ENCODE measurements around the gene FMOD.

DNA sequence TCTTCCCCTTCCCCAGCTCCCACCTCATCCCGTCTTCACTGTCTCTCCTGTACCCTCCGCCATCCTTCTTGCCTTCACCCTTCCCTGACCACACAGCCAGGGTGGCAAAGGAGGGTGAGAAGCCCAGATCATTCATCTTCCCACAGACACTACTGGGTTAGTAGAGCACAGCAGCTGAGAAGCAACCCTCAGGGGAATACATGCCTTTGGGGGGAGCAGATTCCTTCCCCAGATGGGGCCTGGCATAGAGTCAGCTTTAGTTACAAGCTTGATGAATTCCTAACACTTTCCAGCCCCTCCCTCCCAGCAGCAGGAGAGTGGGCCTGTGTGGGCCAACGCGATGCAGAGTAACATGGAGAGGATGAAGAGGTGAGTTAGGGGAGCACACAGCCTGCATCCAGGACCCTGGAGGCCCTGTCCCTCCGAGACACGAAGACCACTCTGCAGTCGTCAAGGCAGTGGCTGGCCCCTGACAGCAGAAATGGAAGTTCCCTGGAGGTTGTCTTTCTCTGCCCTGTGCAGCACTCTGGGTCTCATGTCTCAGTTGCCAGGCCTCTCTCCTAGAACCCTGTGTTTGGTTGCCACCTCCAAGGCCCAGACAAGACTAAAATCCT, 54.4 kb downstream of the FMOD start:
- TF ChIP-seq, protein P1, sequence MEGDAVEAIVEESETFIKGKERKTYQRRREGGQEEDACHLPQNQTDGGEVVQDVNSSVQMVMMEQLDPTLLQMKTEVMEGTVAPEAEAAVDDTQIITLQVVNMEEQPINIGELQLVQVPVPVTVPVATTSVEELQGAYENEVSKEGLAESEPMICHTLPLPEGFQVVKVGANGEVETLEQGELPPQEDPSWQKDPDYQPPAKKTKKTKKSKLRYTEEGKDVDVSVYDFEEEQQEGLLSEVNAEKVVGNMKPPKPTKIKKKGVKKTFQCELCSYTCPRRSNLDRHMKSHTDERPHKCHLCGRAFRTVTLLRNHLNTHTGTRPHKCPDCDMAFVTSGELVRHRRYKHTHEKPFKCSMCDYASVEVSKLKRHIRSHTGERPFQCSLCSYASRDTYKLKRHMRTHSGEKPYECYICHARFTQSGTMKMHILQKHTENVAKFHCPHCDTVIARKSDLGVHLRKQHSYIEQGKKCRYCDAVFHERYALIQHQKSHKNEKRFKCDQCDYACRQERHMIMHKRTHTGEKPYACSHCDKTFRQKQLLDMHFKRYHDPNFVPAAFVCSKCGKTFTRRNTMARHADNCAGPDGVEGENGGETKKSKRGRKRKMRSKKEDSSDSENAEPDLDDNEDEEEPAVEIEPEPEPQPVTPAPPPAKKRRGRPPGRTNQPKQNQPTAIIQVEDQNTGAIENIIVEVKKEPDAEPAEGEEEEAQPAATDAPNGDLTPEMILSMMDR (IDR thresholded peaks at IDR 0.05), result no peak
- no peak for TF ChIP-seq EZH2 (IDR thresholded peaks at IDR 0.05)

Measured in neural progenitor cell (in vitro differentiated cells).